Measurements from ENCODE around the gene ALDH1A3.

DNA sequence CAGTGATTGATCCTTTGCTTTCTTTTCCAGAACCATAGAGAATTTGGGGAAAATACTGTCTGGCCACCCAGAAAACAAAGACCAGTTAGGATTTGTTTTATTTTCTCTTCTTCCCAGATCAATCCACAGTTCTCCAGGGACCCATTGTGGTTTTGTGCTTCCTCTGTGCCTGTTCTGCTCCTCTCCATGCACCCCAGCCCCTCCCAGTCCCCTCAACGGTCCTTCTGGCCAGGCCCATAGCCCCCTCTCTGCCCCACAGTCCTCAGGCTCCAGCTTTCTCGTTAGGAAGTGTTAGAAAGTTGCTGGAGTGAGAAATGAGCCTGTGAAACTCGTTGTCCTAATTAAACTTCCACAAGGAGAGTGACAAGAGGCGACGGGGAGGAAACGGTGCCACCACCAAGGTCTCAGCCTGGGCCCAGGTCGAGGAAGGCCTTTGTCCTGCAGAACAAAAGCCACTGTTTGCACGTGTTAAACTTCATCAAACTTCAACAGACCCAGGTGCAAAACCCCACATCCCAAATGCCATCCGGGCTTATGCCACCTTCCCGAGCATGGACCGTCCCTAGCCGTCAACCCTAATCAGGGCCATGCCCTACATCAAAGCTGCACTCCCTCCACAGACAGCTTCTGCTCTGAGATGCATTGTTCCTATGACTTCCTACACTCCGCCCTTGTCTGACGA is 18.7 kb upstream of the ALDH1A3 start:
- TF ChIP-seq POLR2A (IDR thresholded peaks at IDR 0.05; ENCODE audit: low read depth, low read length) = no peak
- TF ChIP-seq, protein P1, sequence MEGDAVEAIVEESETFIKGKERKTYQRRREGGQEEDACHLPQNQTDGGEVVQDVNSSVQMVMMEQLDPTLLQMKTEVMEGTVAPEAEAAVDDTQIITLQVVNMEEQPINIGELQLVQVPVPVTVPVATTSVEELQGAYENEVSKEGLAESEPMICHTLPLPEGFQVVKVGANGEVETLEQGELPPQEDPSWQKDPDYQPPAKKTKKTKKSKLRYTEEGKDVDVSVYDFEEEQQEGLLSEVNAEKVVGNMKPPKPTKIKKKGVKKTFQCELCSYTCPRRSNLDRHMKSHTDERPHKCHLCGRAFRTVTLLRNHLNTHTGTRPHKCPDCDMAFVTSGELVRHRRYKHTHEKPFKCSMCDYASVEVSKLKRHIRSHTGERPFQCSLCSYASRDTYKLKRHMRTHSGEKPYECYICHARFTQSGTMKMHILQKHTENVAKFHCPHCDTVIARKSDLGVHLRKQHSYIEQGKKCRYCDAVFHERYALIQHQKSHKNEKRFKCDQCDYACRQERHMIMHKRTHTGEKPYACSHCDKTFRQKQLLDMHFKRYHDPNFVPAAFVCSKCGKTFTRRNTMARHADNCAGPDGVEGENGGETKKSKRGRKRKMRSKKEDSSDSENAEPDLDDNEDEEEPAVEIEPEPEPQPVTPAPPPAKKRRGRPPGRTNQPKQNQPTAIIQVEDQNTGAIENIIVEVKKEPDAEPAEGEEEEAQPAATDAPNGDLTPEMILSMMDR (conservative IDR thresholded peaks at IDR 0.05; ENCODE audit: low read depth, low read length) = no peak
- TF ChIP-seq CEBPB (IDR thresholded peaks at IDR 0.05; ENCODE audit: low read depth, low read length) = no peak
- TF ChIP-seq, protein P2, sequence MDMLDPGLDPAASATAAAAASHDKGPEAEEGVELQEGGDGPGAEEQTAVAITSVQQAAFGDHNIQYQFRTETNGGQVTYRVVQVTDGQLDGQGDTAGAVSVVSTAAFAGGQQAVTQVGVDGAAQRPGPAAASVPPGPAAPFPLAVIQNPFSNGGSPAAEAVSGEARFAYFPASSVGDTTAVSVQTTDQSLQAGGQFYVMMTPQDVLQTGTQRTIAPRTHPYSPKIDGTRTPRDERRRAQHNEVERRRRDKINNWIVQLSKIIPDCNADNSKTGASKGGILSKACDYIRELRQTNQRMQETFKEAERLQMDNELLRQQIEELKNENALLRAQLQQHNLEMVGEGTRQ (IDR thresholded peaks at IDR 0.05; ENCODE audit: low read depth, low read length) = no peak
- TF ChIP-seq MAFK (IDR thresholded peaks at IDR 0.05; ENCODE audit: low read depth, low read length) = no peak
- no peak for TF ChIP-seq RCOR1 (IDR thresholded peaks at IDR 0.05; ENCODE audit: insufficient replicate concordance, low read length)
- TF ChIP-seq RAD21 (IDR thresholded peaks at IDR 0.05; ENCODE audit: low read length) = no peak
- TF ChIP-seq BHLHE40 (IDR thresholded peaks at IDR 0.05; ENCODE audit: low read depth, low read length) = no peak
- TF ChIP-seq MXI1 (IDR thresholded peaks at IDR 0.05; ENCODE audit: borderline replicate concordance, low read depth, low read length) = no peak

Measured in IMR-90 (cell line).